Stimulated activated CD8-positive, alpha-beta memory T cell treated with anti-CD3 and anti-CD28 coated beads, Interleukin-12 subunit alpha, Interleukin-12 subunit beta, amount 100 ng/mL, for 24 hours (primary cell): ENCODE data around the gene SDK1.

Experiments used
- DNase-seq: peaks from one replicate; pipeline ENCODE4 v3.0.0-alpha.2; 2020; ENCODE audit errors: extremely low read depth

The SDK1 gene

GRCh38 chr7:4103352-4104091 is 802.5 kb downstream of the SDK1 start:
- DNase-seq, result no peak

- no peak for DNase-seq
Measured at GRCh38 chr7:4107839-4108238, 806.8 kb downstream of the SDK1 start.

- DNase-seq, result no peak
Measured at GRCh38 chr7:4108951-4109350, 807.9 kb downstream of the SDK1 start.

GRCh38 chr7:4109481-4110110 is 808.5 kb downstream of the SDK1 start:
- DNase-seq, result no peak

GRCh38 chr7:4110438-4110837 is 809.4 kb downstream of the SDK1 start:
- DNase-seq, result no peak

GRCh38 chr7:4111166-4111565 is 810.1 kb downstream of the SDK1 start:
- no peak for DNase-seq

- no peak for DNase-seq
Measured at GRCh38 chr7:4113271-4113670, 812.2 kb downstream of the SDK1 start.

- DNase-seq, result no peak
Measured at GRCh38 chr7:4113976-4114375, 812.9 kb downstream of the SDK1 start.

- DNase-seq, result no peak
Measured at GRCh38 chr7:4115442-4115841, 814.4 kb downstream of the SDK1 start.

- no peak for DNase-seq
Measured at GRCh38 chr7:4115941-4116610, 815.0 kb downstream of the SDK1 start.

GRCh38 chr7:4119848-4120247 is 818.8 kb downstream of the SDK1 start:
- no peak for DNase-seq

- no peak for DNase-seq
Measured at GRCh38 chr7:4123346-4123745, 822.3 kb downstream of the SDK1 start.

GRCh38 chr7:4123823-4124222 is 822.8 kb downstream of the SDK1 start:
- no peak for DNase-seq

GRCh38 chr7:4124556-4125477 is 823.8 kb downstream of the SDK1 start:
- DNase-seq, result no peak

- DNase-seq, result no peak
Measured at GRCh38 chr7:4127909-4128560, 827.0 kb downstream of the SDK1 start.

- DNase-seq, result no peak
Measured at GRCh38 chr7:4129481-4130122, 828.5 kb downstream of the SDK1 start.

GRCh38 chr7:4131063-4131462 is 830.0 kb downstream of the SDK1 start:
- no peak for DNase-seq

- no peak for DNase-seq
Measured at GRCh38 chr7:4132221-4132620, 831.2 kb downstream of the SDK1 start.

- DNase-seq, result no peak
Measured at GRCh38 chr7:4133491-4134044, 832.5 kb downstream of the SDK1 start.

GRCh38 chr7:4134204-4134603 is 833.2 kb downstream of the SDK1 start:
- DNase-seq, result no peak

GRCh38 chr7:4134631-4135030 is 833.6 kb downstream of the SDK1 start:
- no peak for DNase-seq
